Brain pericyte (primary cell): ENCODE data around the gene CCDC9B.

Source experiments
- DNase-seq: peaks from one replicate; pipeline ENCODE4 v3.0.0-alpha.2; 2012; ENCODE audit warnings: low read depth, low spot score

The CCDC9B gene

DNA sequence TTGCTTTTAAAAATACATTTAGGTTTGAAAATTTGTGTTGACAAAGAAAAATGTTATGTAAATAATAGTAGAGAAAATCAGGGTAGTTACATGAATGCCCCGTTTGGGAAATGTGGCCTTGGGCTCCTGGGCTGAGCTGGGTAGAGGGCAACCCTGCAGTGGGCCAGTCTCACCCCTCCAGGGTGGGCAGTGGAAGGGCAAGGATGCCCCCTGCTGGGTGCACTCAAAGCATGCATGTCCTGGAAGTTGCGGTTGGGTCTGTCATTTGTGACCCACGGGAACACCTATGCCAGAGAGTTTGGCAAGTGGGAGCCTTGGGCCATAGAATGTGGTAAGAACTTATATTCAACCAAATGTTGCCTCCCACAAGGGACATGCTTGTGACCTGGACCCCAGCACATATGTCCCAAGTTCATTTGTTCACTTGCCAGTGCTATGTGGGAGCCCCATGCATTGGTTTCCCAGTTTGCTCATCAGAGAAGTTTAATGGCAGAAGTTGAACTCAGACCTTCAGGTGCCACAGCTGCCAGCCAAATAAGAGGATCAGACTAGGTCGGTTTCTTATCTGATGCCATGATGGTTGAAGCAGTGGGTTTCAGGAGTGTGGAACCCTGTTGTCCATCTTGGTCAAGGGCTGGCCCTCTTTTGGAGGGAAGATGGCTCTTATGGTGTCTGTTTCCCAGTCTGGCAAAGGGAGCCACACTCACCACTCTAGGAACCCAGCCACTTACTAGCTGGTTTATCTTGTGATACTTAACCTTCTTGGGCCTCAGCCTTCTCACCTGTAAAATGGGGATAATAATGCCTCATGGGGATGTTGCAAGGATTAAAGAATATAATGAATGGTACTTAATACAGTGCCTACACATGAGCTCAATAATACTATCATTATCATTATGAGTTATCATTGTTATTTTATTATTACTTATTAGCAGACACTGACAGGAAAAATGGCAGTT lies 30.5 kb downstream of the CCDC9B start:
- no peak for DNase-seq

DNA sequence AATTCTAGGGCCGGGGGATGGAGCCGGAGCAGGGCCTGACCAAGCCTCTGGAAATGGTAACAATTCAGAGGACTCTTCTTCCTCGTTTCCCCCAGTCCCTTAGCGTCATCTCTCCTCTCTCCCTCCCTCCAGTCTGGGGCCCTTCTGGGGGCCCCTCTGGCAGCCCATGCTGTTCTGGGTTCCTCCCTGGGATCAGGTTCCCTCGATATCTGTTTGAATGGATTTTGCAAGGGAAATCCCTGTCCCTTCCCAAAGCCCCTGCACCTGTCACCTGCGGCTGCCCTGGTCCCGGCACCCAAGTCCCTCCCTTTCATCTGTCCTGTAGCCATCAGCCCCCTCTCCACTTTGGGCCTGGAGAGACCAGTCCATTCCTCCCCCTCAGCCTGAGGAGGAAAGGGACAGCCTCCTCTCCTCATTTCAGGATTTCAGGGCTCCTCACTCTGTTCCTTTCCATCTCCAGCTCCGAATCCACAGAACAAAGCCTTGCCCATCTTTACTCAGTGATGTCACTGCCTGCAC lies 31.3 kb downstream of the CCDC9B start:
- no peak for DNase-seq

DNA sequence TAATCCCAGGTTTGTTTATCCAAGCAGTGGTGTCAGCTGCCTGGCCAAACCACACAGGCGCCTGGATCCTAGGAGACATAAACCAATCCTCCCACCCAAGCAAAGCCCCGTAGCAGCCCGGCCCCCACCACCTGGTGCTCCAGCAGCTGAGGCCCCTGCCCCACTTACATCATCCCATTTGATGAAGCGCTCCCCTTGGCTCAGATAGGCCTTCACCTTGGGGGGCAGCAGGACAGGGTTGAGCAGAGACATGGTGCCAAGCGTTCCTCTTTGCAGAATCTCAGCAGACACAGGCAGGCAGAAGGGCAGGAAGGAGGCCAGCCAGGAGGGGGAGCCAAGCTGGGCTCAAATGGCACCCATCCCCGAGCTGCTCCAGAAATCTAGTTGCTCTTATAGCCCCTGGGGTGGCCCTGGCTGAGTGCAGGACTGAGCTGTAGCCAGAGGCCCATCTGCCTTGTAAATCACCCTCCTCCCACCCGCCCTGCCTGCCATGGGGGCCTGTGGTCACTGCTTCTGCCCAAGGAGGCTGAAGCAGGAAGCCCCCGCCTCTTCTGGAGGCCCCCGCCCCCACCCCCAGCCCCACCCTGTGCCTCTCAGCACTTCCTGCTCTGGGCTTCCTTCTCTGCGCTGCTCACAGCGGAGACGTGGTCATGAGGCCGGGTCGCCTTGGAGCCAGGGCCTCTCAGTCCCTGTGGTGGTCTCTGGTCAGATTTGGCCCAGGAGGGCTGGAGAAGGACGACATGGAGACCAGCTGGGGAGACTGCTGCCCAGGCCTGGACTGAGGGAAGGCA lies 33.1 kb downstream of the CCDC9B start, which contains the start of gene PLCB2:
Gene PLCB2 (minus strand): TSS at position 515 of the 791 bp plus-strand sequence. CDS start 263 bp downstream, at position 252.
- no peak for DNase-seq

DNA sequence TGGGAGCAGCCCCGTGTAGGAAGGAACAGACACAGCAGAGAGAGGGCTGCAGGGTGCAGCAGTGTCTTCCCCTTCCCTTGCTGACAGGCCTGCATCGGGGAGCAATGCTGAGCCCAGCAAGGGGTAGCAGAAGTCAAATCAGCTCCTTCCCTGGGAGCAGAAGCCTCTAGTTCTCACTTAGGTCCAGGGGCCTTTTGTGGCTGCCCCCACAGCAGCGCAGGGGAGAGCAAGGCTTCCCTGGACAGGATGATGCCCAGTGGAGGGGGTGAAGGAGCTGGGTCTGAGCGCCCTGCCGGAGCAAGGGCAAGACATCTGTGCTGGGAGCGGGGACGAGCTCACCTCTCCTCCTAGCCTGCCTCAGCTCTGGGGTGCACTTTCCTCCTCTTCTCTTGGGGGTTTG lies 33.8 kb downstream of the CCDC9B start:
- no peak for DNase-seq

DNA sequence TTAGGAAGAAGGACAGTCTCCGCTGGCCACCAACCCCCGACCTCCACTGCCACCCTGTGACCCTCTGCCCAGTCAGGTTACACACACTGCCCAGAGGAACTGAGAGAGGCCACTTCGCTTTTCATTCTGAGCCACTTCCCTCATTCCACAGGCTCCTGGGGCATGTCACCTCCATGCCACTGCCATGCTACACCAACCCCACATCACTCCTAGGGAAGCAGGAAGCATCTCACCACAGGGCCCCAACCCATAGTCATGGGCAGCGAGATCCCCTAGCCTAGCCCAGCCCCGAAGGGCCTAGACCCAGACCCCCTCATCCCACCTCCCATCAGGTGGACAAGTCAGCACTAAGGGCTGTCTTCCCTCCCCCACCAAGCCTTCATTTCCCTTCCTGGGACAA lies 34.4 kb downstream of the CCDC9B start:
- no peak for DNase-seq

DNA sequence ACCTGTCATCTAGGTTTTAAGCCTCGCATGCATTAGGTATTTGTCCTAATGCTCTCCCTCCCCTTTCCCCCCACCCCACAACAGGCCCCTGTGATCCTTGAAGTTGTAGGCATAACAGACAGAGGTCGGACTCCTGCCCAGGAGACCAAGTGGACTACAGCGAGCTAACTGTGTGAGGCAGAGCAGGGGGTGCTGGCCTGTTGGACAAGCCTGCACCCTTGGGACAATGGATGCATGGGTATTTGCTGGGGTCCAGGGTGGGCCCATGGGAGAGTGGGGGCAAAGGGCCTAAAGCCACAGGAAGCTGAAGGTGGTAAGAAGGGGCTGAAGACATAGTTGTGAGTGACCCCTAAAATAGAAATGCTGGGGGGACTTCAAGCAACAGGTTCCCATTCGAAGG lies 35.5 kb downstream of the CCDC9B start:
- DNase-seq, result no peak

DNA sequence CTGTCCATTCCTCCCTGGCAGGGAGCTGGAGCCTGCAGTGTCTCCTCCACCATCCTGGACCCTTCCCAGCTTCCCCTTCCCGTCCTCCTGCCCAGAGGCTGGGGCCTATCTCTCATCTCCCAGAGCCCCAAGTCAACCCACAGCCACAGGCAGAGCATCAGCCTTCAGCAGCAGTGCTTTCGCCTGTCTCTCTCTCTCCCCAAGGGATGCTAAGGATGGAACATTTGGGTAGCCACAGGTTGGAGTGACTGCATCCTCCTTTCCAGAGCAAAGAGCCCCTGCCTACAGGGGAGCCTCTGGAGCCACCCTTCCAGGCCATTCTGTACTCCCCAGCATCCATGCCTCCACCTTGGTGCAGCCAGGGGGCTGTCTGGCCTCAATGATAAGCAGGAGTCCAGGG lies 37.2 kb downstream of the CCDC9B start:
- no peak for DNase-seq

DNA sequence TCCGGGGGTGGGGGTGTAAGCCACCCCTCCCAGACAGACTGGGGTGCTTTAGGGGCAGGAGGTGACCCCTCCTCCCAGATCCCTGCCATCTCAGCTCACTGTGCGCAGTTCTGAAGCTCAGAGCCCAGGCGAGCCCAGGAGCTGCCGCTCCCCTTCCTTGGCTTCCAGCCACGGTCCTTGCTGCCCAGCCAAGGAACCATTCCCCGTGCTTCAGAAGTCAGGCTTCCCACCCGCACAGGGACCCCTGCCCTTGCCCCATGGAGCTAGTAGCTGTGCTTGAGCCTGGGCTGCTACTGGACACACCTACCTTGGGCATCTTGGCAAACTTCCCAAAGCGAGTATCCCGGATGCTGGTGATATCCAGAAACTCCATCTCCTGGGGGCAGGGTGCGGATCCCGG lies 37.8 kb downstream of the CCDC9B start:
- DNase-seq, result no peak

DNA sequence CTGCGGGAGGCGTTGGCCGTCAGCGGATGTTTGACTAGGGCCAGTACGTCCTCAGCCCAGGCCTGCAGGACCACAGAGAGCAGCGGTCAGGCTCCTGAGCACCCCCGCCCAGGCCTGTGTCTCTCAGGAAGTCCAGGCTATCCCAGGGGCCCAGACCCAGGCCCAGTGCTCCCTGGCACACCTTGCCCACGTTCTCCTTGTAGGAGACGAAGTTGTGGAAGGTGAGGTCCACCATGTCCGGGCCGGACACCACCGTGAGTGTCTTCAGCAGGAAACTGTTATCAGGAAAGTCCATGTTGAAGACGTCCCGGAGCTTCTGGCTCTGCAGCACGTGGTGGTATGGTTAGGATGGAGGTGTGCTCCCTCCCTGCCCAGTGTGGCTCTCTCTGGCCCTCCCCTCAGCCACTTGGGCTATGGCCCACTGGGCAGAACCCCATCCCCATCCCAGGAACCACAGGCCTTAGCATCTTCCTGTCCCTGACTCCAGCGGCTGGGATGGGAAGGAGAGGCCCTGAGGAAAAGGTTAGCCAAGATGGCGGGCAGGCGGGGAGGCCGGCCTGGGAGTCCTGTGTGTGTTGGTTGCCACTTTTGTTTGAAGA lies 38.4 kb downstream of the CCDC9B start:
- no peak for DNase-seq

DNA sequence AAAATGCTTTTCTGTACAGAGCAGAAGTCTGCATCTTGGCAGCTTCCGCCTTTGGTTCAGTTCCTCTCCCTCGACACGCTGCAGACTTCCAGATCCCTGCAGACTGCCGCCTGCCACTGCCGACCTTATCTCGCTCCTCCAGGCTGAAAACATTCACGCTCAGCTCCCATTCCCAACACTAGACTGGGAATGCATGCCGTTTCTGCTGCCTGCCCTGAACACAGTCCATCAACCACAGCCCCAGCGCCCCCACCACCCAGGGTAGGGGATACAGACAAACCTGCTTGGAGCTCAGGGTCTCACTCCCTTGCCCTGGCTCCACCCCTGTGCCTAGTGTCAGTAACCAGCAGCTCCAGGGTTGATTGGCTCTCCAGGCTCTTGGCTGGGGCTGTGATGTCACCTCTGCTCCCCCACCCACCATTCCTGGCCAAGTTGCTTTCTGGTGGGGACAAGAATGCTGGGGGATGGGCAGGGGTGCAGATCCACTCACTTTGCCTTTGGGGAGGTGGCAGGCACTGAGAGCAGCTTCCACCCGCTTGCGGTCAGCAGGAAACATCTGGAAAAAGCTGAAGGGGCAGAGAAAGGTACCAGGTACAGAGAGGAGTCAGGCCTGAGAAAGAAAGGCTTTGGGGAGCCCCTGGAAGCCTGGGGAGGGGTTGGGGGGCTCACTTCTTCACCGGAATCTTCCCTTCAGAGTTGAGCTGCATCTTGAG lies 39.1 kb downstream of the CCDC9B start:
- DNase-seq, result no peak

DNA sequence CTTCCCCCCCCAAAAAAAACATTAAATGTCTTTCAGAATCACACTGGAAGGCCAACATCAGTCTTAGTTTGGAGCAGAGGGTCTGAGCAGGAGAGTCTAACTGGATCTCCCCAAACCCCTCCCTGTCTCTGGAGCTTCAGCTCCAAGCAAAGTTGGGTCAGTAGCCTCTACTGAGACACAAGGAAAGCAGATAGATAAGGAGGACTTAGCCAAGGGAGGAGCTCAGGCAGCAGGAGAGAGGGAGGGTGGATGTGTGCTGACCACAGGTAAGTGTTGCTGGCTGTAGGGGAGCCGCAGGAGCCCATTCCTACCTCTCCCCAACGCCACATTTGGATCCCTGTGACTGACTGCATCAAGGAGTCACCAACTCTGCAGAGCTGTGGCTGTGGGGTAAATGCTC lies 40.0 kb downstream of the CCDC9B start:
- no peak for DNase-seq

DNA sequence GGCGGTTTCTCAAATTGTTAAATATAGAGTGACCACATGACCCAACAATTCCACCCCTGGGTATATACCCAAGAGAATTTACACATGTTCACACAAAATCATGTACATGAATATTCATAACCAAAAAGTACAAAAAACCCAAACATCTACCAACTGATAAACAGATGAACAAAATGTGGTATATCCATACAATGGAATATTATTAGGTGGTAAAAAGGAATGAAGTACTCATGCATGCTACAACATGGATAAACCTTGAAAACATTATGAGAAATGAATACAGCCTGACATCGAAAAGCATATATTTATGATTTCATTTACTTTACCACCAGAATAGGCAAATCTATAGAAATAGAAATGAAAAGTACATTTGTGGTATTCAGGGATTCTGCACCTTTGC lies 40.4 kb downstream of the CCDC9B start:
- DNase-seq, result no peak

DNA sequence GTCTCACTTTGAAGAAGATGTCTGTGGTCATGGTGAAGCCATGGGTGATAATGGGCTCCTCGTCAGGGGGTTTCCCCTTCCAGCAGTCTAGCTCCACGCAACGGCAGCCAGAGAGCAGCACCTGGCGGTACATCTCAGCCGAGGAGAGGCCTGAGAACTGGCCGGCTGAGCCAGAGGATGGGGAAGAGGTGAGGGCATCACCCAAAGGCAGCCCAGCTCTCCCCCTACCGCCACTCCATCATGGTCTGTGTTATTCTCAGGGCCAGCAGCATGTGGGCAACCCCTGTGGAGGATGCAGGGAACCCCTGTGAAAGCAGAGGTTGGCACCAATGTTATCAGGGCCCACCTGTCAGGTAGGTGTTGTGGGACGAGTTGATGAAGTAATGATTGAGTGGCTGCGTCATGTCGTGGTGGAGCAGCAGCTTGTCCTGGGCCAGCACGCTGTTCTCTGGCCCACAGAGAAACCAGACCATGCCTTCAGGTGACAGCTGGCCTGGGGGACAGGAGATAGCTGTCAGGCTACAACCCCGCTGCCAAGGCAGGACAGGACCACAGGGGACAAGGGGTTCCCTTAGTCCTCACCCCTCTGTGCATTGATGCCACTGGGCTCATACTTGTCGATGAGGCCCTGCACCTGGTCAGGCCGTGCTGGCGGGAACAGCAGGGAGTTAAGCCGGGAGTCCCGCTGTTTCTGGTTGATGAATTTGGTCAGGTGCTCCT lies 42.4 kb downstream of the CCDC9B start:
- DNase-seq, result no peak

DNA sequence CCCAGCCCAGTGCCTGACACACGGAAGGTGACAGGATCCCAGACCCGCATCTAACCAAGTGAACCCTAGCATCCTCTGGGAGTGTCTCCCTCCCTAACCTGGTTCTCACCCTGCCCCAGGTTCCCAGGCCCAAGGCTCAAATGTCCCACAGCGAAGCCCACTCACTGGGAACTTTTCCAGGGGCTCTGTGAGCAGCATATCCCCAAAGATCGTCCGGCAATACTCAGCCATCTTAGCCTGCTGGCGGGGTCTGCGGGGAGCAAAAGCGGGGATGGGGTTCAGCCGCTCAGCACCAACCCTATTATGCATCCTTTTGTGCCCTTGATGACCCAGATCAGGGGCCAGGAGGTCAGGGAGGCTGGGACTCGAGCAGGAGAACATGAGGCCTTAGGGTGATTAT lies 43.4 kb downstream of the CCDC9B start:
- DNase-seq, result no peak

DNA sequence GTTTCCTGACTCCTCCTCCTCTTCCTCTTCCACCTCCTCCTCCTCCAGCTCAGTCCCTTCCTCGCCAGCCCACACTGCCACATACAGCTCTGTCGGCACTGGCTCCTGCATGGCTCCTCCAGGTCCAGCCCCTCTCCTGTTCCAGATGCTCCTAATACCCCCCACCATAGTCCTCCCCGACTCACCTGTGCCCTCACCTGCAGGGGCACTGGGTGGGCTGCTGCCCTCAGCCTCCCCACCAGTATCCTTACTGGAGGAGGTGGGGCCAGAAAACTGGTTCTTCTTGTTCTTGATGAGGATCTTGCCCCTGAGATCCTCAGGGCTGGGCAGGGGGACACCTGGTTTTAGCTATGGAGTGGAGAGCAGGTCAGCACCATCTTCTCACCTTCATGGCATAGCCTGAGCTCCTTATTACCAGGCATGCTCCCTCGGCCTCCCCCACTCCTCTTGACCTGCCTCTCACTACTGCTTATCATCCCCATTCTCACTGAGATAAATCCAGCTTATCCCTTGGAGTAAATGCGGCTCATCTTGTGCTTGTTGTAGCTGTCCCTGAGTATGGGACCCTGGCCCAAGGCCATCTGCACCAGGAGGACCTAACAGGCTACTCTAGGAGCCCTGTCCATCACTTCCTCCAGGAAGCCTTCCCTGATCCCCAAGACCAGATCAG lies 44.0 kb downstream of the CCDC9B start:
- DNase-seq, result no peak

DNA sequence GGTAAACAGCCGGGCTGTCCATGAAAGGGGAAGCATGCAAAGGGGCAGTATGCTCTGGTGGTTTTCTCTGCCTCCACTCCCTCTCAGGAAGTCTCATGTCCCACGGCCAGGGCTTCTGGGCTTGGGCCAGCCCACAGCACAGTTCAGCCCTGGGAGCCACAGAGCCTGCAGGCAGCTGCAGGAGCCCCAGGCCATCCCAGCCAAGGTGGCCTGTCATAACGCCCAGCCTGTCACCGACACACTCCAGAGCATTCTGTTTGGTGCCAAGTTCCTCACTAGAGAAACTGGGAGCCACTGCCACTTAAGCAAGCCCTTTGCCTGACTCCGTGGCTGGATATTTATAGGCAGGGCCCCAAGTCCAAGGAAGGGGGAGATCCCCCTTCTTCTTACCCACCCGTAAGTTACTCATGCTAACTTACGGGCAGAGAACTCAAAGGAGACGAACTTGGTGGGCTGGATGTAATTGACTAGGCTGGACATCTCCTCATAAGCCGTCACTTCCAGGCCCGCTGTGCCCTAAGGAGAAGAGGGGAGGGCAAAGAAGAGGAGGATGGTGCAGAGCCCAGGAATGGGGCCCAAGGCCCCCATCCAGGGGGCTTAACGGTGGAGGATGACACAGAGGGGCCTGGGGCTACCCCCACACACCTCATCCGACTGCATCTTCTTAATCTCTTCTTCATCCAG lies 44.7 kb downstream of the CCDC9B start:
- no peak for DNase-seq

DNA sequence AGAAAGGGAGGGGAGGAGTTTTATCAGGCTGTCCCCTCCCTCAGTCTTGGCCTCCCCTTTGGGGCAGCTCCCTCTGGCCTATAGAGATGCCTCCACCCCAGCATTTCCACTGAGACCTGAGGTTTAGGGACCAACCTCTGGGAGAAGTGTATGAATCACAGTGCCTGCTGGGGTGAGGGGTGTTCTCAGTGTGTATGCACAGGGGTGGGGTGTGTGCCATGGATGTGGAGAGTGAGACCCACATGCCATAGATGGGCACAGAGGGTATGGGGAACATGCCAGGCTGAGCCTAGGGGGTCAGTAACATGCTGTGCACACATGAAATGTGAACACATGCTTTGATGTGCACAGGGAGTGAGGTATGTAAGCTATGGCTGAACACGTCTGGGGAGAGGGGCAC lies 45.4 kb downstream of the CCDC9B start:
- no peak for DNase-seq

DNA sequence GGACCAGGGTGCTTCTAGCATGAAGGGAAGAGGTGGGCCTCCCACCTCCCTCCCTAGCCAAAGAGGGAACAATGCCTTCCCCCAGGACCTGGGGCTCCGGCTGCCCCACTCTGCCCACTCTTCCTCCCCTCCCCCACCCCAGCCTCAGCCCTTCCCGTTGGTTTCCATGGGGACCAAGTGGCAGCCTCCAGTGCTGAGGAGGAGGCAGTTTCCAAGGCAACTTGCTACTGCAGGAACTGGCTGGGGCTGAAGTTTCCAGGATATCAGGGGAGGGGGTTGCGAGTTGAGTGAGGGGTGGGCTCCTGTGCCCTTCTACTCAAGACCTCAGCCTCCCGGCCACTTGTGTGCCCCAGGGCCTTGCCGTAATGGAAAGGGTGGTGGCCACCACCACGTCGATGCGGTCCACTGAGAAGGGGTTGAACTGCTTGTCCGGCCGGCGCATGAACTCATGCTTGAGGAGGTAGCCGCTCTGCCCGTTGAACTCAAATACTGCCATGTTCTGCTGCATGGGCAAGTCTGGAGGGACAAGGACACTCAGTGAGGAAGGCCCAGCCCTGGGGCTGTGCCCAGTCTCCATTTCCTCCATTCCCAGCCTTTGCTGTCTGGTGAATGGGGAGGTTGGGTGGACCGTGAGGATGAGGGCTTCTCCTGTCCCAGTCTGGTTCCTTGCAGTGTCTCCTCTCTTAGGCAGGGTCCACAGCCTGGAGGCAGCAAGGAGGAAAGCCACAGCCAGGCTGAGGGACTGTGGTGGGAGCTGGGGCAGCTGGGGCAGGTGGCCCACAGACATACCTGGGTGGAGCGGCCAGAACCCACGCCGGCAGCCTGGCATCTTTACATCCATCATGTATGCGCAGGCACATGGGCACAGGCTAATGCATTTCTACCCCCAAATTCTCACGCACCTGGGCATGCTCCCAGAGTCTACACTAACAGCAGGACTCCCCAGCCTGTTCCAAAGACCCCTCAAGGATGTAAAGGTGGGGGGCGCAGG lies 46.5 kb downstream of the CCDC9B start:
- no peak for DNase-seq
